Measurements from ENCODE around the gene PDX1. TPM values are rescaled to one million over a fixed set of nuclear protein-coding genes. Genes with fewer than 3 reads are reported as not detected.

PDX1 gene
- total RNA-seq, 1 experiment from 2014 or later, result 1.7 TPM

- no peak for DNase-seq (ENCODE audit: low read depth, low spot score)
- H2AFZ ChIP-seq (ENCODE audit: low read depth, low read length, poor library complexity, severe bottlenecking), result no peak overlapping the region
- TF ChIP-seq CTCF (IDR thresholded peaks at IDR 0.05 in 2 of 3, conservative IDR thresholded peaks at IDR 0.05 in 1 of 3; ENCODE audit: borderline replicate concordance in 1 of 3, insufficient read depth in 1 of 3, low read depth in 2 of 3, low read length in 2 of 3) (no peak), EGR1 (IDR thresholded peaks at IDR 0.05; ENCODE audit: low read depth) (no peak), ZBTB33 (IDR thresholded peaks at IDR 0.05; ENCODE audit: extremely low read depth, insufficient replicate concordance, low read length) (no peak), RAD21 (IDR thresholded peaks at IDR 0.05; ENCODE audit: low read depth) (no peak), ELF1 (IDR thresholded peaks at IDR 0.05; ENCODE audit: borderline replicate concordance, low read depth) (no peak), CEBPB (IDR thresholded peaks at IDR 0.05; ENCODE audit: low read depth) (no peak), CBX3 (IDR thresholded peaks at IDR 0.05; ENCODE audit: low read depth) (no peak), SRF (IDR thresholded peaks at IDR 0.05; ENCODE audit: low read depth) (no peak), FOSL1 (IDR thresholded peaks at IDR 0.05; ENCODE audit: low read depth) (no peak), ATF3 (IDR thresholded peaks at IDR 0.05) (no peak)
- TF ChIP-seq, protein P1, sequence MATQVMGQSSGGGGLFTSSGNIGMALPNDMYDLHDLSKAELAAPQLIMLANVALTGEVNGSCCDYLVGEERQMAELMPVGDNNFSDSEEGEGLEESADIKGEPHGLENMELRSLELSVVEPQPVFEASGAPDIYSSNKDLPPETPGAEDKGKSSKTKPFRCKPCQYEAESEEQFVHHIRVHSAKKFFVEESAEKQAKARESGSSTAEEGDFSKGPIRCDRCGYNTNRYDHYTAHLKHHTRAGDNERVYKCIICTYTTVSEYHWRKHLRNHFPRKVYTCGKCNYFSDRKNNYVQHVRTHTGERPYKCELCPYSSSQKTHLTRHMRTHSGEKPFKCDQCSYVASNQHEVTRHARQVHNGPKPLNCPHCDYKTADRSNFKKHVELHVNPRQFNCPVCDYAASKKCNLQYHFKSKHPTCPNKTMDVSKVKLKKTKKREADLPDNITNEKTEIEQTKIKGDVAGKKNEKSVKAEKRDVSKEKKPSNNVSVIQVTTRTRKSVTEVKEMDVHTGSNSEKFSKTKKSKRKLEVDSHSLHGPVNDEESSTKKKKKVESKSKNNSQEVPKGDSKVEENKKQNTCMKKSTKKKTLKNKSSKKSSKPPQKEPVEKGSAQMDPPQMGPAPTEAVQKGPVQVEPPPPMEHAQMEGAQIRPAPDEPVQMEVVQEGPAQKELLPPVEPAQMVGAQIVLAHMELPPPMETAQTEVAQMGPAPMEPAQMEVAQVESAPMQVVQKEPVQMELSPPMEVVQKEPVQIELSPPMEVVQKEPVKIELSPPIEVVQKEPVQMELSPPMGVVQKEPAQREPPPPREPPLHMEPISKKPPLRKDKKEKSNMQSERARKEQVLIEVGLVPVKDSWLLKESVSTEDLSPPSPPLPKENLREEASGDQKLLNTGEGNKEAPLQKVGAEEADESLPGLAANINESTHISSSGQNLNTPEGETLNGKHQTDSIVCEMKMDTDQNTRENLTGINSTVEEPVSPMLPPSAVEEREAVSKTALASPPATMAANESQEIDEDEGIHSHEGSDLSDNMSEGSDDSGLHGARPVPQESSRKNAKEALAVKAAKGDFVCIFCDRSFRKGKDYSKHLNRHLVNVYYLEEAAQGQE (IDR thresholded peaks at IDR 0.05; ENCODE audit: low read depth), result no peak
- no peaks in the 10 kb centered on the region for H4K20me1 ChIP-seq (ENCODE audit: insufficient read depth)
- no peaks in the 10 kb centered on the region for H3K9me2 ChIP-seq (ENCODE audit: insufficient read depth)
- H3K79me2 ChIP-seq (ENCODE audit: insufficient read depth, low read length), result no peaks in the 10 kb centered on the region
- peak overlapping the region; percentile 60 for H3K9ac ChIP-seq (ENCODE audit: low read length)
- H3K4me2 ChIP-seq (ENCODE audit: low read length), result peak overlapping the region; percentile 88
- H3K4me1 ChIP-seq (ENCODE audit: control insufficient read depth in 1 of 2, insufficient read depth in 2 of 2, low read length in 2 of 2), result peaks cover 9 to 15% of the 10 kb centered on the region in 2 experiments; a peak in 3 of 4 replicates
- ChIA-PET POLR2A (interaction anchor here (0.7 to 1.7 kb wide), 7 partner anchors 16 to 428 kb away, joined by 3 to 15 read pairs (median 3); partner anchors contain the start of gene CDX2), CTCF (interaction anchor here (0.6 to 7.8 kb wide), 35 partner anchors 9 to 1006 kb away, joined by 3 to 307 read pairs (median 4); partner anchors contain the start of genes CDX2, MTIF3 and PDX1), RAD21 (ENCODE audit: low non-redundant PET in 1 of 2, low total read pairs in 2 of 2, uncharacterized antibody in 2 of 2, unreplicated experiment in 2 of 2) (interaction anchor here (0.5 to 2.8 kb wide), 10 partner anchors 84 to 591 kb away, joined by 3 to 31 read pairs (median 7); no protein-coding TSS in a partner anchor)
- peak; percentile 10 for ATAC-seq
- H3K27ac ChIP-seq (ENCODE audit: low read depth, low read length), result peak overlapping the region; percentile 56; the same call in 1 of the 2 replicates
- BruUV-seq (replicated peaks), result no TSS peak
- no peaks in the 10 kb centered on the region for H3K9me3 ChIP-seq (ENCODE audit: control insufficient read depth in 1 of 2, insufficient read depth in 1 of 2, low read depth in 1 of 2, low read length in 2 of 2)
- peak overlapping the region; percentile 41 to 58 for H3K4me3 ChIP-seq (replicated peaks in 1 of 2; ENCODE audit: low read depth in 1 of 2, low read length in 2 of 2)
- no peaks in the 10 kb centered on the region for H3K27me3 ChIP-seq (ENCODE audit: insufficient read depth, low read length)
- H3K36me3 ChIP-seq (ENCODE audit: control insufficient read depth in 1 of 2, insufficient read depth in 2 of 2, low read length in 2 of 2), result no peaks in the 10 kb centered on the region
- intact Hi-C loops (cut with micrococcal nuclease), result loop anchor here (1.0 to 2.0 kb wide), 2 partner anchors 123 to 182 kb away; no protein-coding TSS in a partner anchor
These were observed 33.3 kb downstream of the PDX1 start for GRCh38 chr13:27952876-27953675.

Measured in HCT116 (cell line).